ENCODE measurements around the gene DYRK1A. TPM values are rescaled to one million over a fixed set of nuclear protein-coding genes. Genes with fewer than 3 reads are reported as not detected.

Gene DYRK1A
- total RNA-seq, 1 donor from 2014 or later: 108 TPM

DNA sequence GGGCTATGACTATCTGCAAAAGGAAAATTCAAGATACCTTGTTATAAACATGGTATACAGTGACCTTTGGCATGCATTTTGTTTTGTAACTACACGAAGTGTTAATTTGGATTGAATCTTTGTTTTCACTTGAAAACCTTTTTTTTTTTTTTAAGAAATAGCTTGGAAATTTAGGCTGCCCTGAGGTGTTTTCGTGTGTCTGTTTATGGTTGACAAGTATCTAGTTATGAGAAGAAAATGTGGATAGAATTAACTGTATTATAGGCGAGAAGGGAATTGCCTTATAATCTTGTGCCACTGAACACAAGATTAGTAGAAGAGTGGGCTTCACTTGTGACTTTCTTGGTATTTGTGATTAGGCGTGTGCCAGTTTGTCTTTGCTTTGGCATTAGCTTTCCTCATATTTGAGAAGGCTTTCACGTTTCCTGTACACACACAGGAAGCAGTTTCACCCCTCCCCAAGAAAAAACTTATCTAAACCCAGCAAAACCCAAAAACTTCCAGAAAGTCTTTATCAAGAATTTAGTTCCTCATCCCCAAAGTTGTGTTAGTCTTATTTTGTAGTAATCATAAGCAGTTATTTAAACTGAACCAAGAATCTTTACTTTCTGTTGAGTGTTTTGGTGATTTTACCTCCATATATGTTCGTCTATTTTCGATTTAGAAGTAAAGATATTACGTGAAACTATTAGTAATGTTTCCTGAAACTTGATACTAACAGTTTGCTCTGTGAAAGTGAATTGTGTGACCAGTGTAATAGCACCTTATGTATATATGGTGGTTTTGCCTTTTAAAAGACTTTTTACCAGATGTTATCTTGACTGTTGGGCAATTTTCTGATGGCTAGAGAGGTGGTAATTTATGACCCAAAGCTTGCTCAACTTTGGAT, 3.8 kb downstream of the DYRK1A start:
- no peak overlapping the region for H3K27ac ChIP-seq
- H3K36me3 Mint-ChIP-seq: peaks cover 31% of the 10 kb centered on the region
- peak overlapping the region; percentile 7 for H3K4me3 Mint-ChIP-seq

DNA sequence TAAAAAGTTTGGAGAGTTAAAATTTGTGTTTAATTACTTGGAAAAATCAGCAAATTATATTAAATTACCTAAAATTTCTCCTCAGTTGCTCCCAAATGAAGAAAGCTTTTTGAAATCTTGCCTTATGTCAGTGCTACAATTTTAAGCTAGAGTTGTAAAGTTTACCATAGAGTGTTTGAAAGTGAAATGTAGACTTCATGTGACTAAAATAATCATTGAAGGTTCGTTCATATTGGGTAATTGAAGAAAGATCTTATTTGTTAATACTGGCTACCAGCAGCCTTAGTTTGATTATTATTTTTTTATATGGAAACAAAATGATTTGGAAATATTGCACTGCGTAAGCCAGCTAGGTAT, 4.4 kb downstream of the DYRK1A start:
- peaks cover 23% of the 10 kb centered on the region for H3K4me1 Mint-ChIP-seq
- Histone ChIP-seq H3K27me3 (no peaks in the 10 kb centered on the region), H3K9me3 (ENCODE audit: low read depth) (no peaks in the 10 kb centered on the region), H4K20me1 (ENCODE audit: low read depth) (peaks cover 84% of the 10 kb centered on the region), H2AFZ (replicated peaks) (no peak overlapping the region), H3K9ac (no peak overlapping the region), H3F3A (ENCODE audit: low read depth) (peaks cover 10% of the 10 kb centered on the region), H3K79me2 (ENCODE audit: low read depth) (peaks cover 94% of the 10 kb centered on the region), H3K4me1 (peaks cover 32% of the 10 kb centered on the region), H3K4me3 (peak overlapping the region; percentile 78), H3K36me3 (no peaks in the 10 kb centered on the region), H3K27ac (no peak overlapping the region), H3K4me2 (peak overlapping the region; percentile 84)
- H3K27ac Mint-ChIP-seq: no peak overlapping the region
- DNase-seq (ENCODE audit: low spot score): no peak
- TF ChIP-seq EZH2phosphoT487 (IDR thresholded peaks at IDR 0.05): no peak
- TF ChIP-seq, protein P1, sequence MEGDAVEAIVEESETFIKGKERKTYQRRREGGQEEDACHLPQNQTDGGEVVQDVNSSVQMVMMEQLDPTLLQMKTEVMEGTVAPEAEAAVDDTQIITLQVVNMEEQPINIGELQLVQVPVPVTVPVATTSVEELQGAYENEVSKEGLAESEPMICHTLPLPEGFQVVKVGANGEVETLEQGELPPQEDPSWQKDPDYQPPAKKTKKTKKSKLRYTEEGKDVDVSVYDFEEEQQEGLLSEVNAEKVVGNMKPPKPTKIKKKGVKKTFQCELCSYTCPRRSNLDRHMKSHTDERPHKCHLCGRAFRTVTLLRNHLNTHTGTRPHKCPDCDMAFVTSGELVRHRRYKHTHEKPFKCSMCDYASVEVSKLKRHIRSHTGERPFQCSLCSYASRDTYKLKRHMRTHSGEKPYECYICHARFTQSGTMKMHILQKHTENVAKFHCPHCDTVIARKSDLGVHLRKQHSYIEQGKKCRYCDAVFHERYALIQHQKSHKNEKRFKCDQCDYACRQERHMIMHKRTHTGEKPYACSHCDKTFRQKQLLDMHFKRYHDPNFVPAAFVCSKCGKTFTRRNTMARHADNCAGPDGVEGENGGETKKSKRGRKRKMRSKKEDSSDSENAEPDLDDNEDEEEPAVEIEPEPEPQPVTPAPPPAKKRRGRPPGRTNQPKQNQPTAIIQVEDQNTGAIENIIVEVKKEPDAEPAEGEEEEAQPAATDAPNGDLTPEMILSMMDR (IDR thresholded peaks at IDR 0.05): no peak
- TF ChIP-seq EZH2 (IDR thresholded peaks at IDR 0.05): no peak
- H3K4me3 Mint-ChIP-seq: no peak overlapping the region
- H3K9me3 Mint-ChIP-seq: peaks cover 30% of the 10 kb centered on the region
- peaks cover 9% of the 10 kb centered on the region for H3K27me3 Mint-ChIP-seq (ENCODE audit: insufficient read depth, low read depth)
- H3K36me3 Mint-ChIP-seq: peaks cover 34% of the 10 kb centered on the region

More for the DNA sequence above, 3.8 kb downstream of the DYRK1A start:
- no peak for DNase-seq (ENCODE audit: low spot score)
- Histone ChIP-seq H4K20me1 (ENCODE audit: low read depth) (peaks cover 78% of the 10 kb centered on the region), H3F3A (ENCODE audit: low read depth) (peaks cover 16% of the 10 kb centered on the region), H3K36me3 (no peaks in the 10 kb centered on the region), H2AFZ (replicated peaks) (no peak overlapping the region), H3K9me3 (ENCODE audit: low read depth) (no peaks in the 10 kb centered on the region), H3K9ac (peak overlapping the region; percentile 31), H3K27me3 (no peaks in the 10 kb centered on the region), H3K4me1 (peaks cover 32% of the 10 kb centered on the region), H3K4me3 (peak overlapping the region; percentile 78), H3K79me2 (ENCODE audit: low read depth) (peaks cover 89% of the 10 kb centered on the region), H3K4me2 (peak overlapping the region; percentile 84)
- TF ChIP-seq EZH2 (IDR thresholded peaks at IDR 0.05): no peak
- TF ChIP-seq EZH2phosphoT487 (IDR thresholded peaks at IDR 0.05): no peak
- TF ChIP-seq, protein P1 (IDR thresholded peaks at IDR 0.05): no peak
- peaks cover 24% of the 10 kb centered on the region for H3K9me3 Mint-ChIP-seq
- H3K27me3 Mint-ChIP-seq (ENCODE audit: insufficient read depth, low read depth): peaks cover 9% of the 10 kb centered on the region
- H3K27ac Mint-ChIP-seq: no peak overlapping the region
- peaks cover 26% of the 10 kb centered on the region for H3K4me1 Mint-ChIP-seq

DNA sequence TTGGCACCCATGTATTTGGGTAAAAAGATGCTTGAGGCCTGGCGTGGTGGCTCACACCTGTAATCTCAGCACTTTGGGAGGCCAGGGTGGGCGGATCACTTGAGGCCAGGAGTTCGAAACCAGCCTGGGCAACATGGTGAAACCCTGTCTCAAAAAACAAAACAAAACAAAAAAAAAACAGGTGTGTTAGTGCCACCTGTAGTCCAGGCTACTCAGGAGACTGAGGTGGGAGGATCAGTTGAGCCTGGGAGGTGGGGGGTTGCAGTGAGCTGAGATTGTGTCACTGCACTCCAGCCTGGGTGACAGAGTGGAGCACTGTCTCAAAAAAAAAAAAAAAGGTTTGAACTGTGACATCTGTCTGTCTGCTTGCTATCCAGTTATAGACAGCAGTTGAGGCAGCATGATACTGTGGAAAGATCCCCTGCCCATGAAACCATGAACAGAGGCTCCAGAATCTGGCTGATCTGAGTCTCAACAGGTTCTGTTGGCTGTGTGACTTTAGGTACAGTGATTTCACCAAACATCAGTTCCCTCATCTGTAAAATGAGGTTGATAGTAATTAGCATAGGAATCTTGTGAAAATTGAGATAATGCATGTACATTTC, 5.7 kb downstream of the DYRK1A start:
- peaks cover 5% of the 10 kb centered on the region for H3F3A ChIP-seq (ENCODE audit: low read depth)
- Mint-ChIP-seq H3K4me1 (peaks cover 23% of the 10 kb centered on the region), H3K4me3 (no peak overlapping the region), H3K27ac (no peak overlapping the region), H3K36me3 (peaks cover 41% of the 10 kb centered on the region), H3K27me3 (ENCODE audit: insufficient read depth, low read depth) (peaks cover 5% of the 10 kb centered on the region), H3K9me3 (peaks cover 38% of the 10 kb centered on the region)
- no peak overlapping the region for H3K27ac ChIP-seq
- no peak overlapping the region for H3K4me2 ChIP-seq
- H3K27me3 ChIP-seq: no peaks in the 10 kb centered on the region
- H3K36me3 ChIP-seq: no peaks in the 10 kb centered on the region
- no peaks in the 10 kb centered on the region for H3K9me3 ChIP-seq (ENCODE audit: low read depth)
- no peak for TF ChIP-seq EZH2phosphoT487 (IDR thresholded peaks at IDR 0.05)
- TF ChIP-seq EZH2 (IDR thresholded peaks at IDR 0.05): no peak
- TF ChIP-seq, protein P1 (IDR thresholded peaks at IDR 0.05): no peak
- H3K4me3 ChIP-seq: no peak overlapping the region
- no peak overlapping the region for H3K9ac ChIP-seq
- no peak overlapping the region for H2AFZ ChIP-seq (replicated peaks)
- H4K20me1 ChIP-seq (ENCODE audit: low read depth): peaks cover 96% of the 10 kb centered on the region
- peaks cover 32% of the 10 kb centered on the region for H3K4me1 ChIP-seq
- peaks cover 100% of the 10 kb centered on the region for H3K79me2 ChIP-seq (ENCODE audit: low read depth)
- DNase-seq (ENCODE audit: low spot score): no peak

Data from neural progenitor cell (in vitro differentiated cells).